Ramos (cell line): ENCODE measurements around the gene HOXA2.

Experiments used
- in situ Hi-C: fragments of 300-500 bp; cut with MboI; formaldehyde crosslinking; loops from one replicate; pipeline ENCODE4 v1.14.3; 2022; ENCODE audit warnings: low sequenced_read_pairs; ENCODE audit not compliant: unreplicated experiment

The HOXA2 gene

DNA sequence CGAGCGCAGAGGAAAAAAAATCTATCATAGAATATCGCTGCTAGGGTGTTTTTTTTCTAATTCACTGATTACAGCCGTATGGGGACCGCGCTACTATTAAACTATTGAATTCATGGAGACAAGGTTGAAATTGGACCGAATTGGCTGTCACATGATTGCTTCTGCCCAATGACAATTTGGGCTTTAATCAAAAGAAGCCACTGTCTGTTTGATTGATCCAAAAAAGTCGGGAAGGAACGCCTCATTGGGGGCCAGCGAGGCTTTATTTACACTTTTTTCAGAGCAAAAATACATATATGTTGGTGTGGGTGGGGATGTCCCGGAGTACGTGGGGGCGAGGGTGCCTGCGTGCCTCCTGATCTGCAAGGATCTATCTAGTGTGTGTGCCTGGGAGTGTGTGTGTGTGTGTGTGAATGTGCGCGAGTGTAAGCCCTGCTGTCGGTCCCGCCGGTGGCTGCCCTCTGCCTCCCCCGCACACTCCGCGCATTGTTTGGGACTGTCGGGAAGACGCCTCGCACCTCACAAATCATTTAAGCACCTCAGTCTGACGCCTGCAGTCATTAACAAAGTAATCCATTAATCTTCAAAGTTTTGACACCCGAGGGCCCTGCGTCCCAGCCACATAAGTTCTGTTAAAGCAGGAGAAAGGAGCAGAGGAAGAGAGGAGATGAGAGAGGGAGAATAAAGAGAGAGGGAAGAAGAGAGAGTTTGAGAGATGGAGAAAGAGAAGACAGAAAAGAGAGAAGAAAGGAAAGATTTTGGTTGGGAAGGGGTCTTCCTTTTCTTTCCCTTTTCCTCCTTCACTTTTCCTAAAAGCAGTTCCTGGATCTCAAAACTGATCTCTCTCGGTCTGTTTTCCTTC lies at the start of gene HOXA2:
HOXA2 (minus strand) TSS at position 103 of the 862 bp plus-strand sequence. CDS start 183 bp downstream, outside the sequence.
- in situ Hi-C loops, result no loop called here

GRCh38 chr7:27151341-27151930 lies 49.0 kb upstream of the HOXA2 start:
- in situ Hi-C loops, result loop anchor here (10.0 to 25.0 kb wide), 4 partner anchors 477 to 1264 kb away; no protein-coding TSS in a partner anchor

DNA sequence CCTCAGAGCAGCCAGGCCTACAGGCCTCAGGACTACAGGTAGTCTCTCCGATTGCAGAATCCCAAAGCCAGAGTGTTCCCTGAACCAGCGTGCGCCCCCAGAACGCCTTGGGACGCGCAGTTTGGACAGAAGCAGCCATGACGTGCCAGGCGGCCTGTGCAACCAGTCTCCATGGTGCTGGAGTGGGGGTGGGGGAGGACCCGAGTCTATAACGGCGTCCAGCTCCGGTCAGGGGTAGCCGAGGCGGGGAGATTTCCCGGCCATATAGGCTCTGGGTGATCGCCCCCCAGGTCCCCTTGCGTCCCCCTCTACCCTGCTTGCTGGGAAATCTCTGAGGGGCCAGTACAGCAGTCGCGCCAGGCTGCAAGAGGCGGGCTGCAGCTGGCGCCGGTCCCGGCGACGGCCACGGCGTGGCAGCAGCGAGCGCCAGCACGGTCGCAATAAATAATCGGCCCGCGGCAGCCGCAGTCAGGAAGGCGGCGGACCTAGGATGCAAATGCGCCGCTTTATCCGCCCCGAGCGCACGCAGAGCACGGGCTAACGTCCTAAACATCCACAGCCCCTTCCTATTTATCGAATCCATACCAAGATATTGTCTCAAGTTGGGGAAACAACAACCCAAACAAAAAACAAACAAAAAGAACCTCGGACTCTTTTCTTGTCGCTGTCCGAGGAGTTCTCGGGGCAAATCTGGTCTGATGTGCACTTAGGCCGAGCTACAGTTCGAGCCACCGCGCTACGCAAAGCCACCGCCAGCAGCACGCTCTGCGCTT lies 48.3 kb upstream of the HOXA2 start:
- in situ Hi-C loops, result loop anchor here (10.0 to 25.0 kb wide), 4 partner anchors 476 to 1263 kb away; no protein-coding TSS in a partner anchor

DNA sequence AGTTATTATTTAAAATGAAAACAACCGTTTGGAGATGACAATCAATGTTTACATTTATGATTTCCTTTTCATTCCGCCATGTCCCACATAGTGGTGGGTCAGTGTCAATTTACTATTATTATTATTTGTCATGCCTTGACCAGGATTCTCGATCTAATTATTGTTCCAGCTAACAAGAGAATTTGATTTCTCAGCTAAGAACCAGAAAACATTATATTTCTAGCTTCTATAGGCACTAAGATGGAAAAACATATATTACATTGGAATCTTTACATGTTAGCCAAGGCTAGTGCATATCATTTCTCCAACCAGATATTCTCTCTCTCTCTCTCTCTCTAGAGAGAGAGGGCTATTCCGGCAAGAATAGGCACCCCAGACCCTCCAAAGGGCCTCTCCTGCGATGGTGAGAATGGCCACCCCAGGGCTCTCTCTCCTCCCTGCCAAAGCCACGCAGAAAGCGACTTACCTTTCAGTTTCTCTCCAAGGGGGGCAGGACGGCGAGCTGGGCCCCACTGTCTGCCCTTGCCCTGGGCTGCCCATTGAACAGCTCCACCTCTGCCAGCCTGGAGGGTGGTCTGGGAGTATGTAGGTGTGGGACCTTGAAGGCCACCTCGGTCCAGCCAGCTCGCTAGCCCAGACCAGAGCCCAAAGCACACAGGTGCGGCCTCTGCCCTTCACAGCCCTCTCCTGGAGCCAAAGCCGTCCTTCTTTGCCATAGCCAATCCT lies 47.5 kb upstream of the HOXA2 start:
- in situ Hi-C loops, result loop anchor here (10.0 to 25.0 kb wide), 5 partner anchors 295 to 1263 kb away; no protein-coding TSS in a partner anchor

- in situ Hi-C loops, result loop anchor here (10.0 kb wide), 1 partner anchor 294 kb away; no protein-coding TSS in a partner anchor
Observed at GRCh38 chr7:27148756-27149641, 46.5 kb upstream of the HOXA2 start.

DNA sequence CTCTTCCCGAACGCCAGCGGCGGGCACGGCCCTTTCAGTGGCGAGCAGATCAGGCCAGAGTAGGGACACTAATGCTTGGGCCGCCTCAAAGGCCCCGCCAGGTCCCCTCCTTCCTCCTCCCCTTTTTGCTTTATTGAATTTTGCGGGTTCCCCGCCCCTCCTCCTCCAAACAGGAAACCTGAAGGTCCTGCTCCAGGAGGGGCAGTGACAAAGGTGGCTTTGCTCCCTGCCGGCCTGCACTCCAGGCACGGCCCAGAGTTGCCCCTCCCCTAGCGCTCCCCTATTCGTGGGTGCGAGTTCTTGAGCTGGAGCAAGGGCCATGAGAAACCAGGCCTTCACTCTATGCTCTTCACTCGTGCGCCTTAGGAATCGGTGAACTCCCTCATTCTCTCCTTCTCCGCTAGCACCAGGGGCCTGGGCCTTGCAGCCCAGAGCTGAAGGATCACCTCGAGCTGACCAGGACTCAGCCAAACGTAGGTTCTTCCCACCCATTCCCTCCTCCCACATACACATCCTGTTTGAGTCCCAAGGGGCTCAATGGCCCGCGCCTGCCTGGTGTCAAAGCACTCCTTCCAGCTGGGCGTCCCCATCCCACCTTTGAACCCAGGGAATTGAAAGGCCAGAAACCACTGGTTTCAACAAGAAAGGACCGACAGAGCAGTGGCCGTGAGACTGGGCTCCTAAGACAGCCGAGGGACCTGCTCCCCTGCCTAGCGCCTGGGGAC lies 45.7 kb upstream of the HOXA2 start:
- in situ Hi-C loops, result loop anchor here (10.0 kb wide), 1 partner anchor 293 kb away; no protein-coding TSS in a partner anchor

- in situ Hi-C loops, result loop anchor here (10.0 kb wide), 1 partner anchor 293 kb away; no protein-coding TSS in a partner anchor
Observed at GRCh38 chr7:27147199-27148030, 44.9 kb upstream of the HOXA2 start, which contains the start of gene HOXA6. Gene HOXA6, minus strand, starts transcription at chr7:27147774. Its CDS starts 25 bp downstream, at chr7:27147749.

DNA sequence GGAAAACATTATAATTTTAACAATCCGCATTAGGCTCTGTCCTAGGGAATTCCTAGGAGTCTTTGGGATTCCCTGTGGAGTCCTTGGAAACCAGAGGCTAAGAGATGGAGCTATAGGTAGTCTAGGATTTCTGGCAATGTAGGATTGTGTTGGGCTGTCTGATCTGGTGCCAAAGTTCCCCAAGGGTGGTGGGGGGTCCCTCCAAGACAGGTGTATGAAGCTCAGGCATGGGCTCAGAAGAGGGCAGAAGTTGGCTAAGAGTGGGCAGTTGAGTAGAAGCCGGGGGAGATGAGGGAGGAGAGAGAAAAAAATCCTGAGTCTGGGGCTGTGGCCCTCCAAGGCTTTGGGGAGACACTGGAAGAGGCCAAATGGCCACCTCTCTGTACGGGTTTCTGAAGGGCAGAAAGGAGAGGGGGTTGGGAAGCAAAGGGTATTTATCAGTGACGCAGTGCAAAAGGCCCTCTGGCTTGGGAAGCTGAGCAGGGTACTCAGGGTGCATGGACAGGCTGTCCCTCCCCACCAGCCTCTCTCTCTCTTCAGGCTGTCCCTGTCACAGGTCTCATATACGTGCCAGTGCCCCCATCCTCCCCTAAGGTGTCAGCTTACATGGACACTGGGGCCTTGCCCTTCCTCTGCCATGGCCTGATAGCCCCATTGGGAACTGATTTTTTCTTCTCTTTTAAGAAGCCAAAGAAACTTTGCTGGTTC lies 44.2 kb upstream of the HOXA2 start:
- in situ Hi-C loops, result loop anchor here (10.0 kb wide), 1 partner anchor 292 kb away; no protein-coding TSS in a partner anchor

- in situ Hi-C loops, result loop anchor here (10.0 kb wide), 1 partner anchor 291 kb away; no protein-coding TSS in a partner anchor
Observed at GRCh38 chr7:27145914-27146412, 43.5 kb upstream of the HOXA2 start.

DNA sequence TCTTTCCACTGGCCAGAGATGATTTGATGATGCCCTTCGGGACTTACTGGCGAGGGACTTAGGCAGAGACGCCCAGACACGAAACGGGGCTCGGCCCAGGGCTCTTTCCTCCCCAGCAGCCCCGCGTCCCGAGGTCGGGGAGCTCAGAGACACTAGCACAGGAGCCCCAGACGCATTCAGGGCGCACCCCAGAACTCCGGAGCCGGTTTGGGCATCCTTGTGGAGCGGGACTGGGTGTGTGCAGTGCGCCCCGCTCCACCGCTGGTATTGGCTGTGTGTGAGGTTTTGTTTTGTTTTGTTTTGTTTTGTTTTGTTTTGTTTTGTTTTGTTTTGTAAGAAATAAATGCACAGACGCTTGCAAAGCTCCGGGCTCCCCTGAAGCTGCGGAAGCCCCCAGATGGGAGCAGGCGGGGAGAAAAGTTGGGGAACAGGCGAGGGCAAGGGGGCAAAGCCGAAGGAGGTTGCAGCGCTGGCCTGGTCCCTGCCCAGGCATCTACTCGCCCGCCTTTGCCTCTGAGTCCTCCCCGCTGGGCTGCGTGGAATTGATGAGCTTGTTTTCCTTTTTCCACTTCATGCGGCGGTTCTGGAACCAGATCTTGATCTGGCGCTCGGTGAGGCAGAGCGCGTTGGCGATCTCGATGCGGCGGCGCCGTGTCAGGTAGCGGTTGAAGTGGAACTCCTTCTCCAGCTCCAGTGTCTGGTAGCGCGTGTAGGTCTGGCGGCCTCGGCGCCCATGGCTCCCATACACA lies 42.9 kb upstream of the HOXA2 start:
- in situ Hi-C loops, result loop anchor here (10.0 kb wide), 1 partner anchor 291 kb away; no protein-coding TSS in a partner anchor

DNA sequence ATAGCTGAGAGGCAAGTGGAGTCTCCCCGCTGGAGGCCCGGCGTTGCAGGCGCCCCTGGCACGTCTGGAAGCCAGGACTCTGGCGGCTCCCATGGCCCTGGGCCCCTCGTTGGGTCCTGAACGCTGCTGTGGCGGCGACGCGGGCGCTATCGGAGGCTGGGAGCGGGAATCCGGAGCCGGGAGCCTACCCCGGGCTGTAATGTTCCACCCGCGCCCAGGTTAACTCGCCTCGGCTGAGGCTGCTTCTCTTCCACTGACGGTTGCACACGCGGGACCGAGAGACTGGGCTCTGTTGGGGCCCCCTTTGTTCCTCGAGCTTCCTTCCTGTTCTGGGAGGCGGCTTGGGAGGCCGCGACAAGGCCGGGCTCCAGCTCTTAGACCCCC lies 42.3 kb upstream of the HOXA2 start:
- in situ Hi-C loops, result loop anchor here (10.0 kb wide), 1 partner anchor 290 kb away; no protein-coding TSS in a partner anchor

DNA sequence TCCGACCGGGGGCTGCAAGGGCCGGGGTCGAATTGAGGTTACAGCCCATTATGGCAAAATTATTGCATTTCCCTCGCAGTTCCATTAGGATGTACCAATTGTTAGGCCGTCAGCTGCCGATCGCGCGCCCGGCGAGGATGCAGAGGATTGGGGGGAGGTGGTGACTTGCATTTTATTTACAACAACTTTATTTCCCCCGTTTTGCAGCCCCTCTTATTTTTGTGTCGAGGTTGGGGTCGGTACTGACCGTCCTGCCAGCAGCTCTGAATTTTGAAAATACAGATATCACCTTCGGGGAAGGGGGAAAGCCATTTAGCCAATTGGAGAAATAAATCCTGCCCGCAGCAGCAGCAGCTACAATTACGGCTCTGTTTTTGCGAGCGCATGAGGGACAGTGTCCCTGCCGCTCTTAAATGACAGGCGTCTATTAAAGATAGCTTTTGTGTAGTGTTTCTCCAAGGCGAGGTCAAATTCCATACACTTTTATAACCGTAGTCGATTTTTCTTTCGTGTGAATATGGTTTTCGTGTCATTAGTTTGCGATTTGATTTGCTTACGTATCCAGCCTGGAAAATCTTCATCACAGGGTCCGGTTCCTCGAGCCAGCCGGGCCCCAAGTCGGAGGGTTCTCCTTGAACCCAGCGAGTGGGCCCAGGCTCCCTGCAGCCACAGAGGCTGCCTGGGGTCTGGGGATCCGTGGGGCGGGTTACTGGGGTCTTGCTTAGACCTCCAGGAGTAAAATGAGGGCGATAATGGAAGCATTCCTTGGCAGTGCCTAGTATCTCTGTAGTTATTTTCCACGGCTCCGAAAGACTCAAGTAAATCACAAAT lies 41.7 kb upstream of the HOXA2 start:
- in situ Hi-C loops, result loop anchor here (10.0 kb wide), 1 partner anchor 289 kb away; no protein-coding TSS in a partner anchor

GRCh38 chr7:27143023-27143949 lies 40.8 kb upstream of the HOXA2 start, which contains the start of gene HOXA5:
Gene HOXA5, minus strand, starts transcription at chr7:27143681. Its CDS starts 74 bp downstream, at chr7:27143607.
- in situ Hi-C loops, result loop anchor here (10.0 kb wide), 1 partner anchor 288 kb away; no protein-coding TSS in a partner anchor
